Upper lobe of right lung (tissue), 1 donor: ENCODE results near the gene CDH12. TPM values are rescaled to one million over a fixed set of nuclear protein-coding genes. Genes with fewer than 3 reads are reported as not detected.

Source experiments
- ATAC-seq: fragments of 200-7000 bp; cut with Tn5 transposase; one replicate; pipeline ENCODE4 v1.9.1; 2020; ENCODE audit warnings: mild to moderate bottlenecking, moderate library complexity
- DNase-seq: peaks from one replicate; pipeline ENCODE4 v3.0.0-alpha.2; 2020
- H3K27ac ChIP-seq: fragments of 200-600 bp; one replicate; pipeline ENCODE4 v1.8.0; 2022
- H3K27me3 ChIP-seq: fragments of 200-600 bp; one replicate; pipeline ENCODE4 v1.8.0; 2022; ENCODE audit warnings: mild to moderate bottlenecking
- H3K36me3 ChIP-seq: fragments of 200-600 bp; one replicate; pipeline ENCODE4 v1.8.0; 2022
- H3K4me1 ChIP-seq: fragments of 200-600 bp; one replicate; pipeline ENCODE4 v1.8.0; 2022
- H3K4me3 ChIP-seq: fragments of 200-600 bp; one replicate; pipeline ENCODE4 v1.8.0; 2022; ENCODE audit warnings: mild to moderate bottlenecking
- H3K9me3 ChIP-seq: fragments of 200-600 bp; one replicate; pipeline ENCODE4 v1.8.0; 2022
- CTCF ChIP-seq: fragments of 200-600 bp; IDR thresholded peaks from one replicate; pipeline ENCODE4 v1.8.0; 2022; ENCODE audit warnings: antibody characterized with exemption
- intact Hi-C: fragments of 100-400 bp; cut with DNase I; formaldehyde crosslinking; loops from one replicate; pipeline ENCODE4 v1.11.0; 2022
- total RNA-seq: library from RNA; stranded (reverse); fragmentation: NEBNext Ultra II Directional; extraction: Animal tissue kit (Norgen Biotek cat#: 25700); gene quantifications from one replicate; pipeline ENCODE4 v1.2.1, GENCODE V29; 2021
- donor health status: DM: no; HTN: yes; CAD: no; lungs with severe emphysema.

The CDH12 gene
- total RNA-seq, 1 donor from 2014 or later = not detected

DNA sequence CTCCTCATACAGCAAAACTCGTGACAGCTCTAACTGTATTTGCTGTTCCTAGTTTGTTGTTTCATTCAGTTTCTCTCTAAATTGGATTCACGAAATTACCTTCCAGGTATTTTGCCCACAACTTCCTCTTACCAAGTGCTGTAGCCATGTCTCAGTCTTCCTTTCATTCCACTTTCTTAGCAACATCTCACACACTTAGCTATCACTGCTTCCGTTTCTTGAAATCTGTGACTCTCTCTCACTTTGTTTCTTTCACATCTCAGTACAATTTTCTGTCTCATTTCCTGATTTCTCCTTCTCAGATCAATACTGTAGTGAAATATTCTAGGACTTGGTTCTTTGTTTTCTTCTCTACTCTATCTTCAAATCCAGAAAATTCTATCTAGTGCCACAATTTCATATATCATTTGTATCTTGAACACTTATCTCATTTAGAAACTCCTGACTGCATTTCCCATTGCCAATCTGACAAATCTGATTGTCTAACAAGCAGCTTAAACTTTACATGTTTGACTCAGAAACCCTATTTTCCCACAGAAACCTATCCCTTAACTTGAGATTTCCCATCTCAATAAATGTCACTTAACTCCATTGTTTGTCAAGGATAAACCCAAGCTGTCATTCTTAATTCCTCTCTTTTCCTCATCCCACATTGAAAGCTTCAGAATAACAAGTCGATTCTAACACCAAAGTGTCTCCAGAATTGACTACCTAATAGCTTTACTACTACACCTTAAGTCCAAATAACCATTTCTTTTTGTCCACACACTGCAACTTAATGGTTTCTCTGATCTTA, 303.1 kb downstream of the CDH12 start:
- intact Hi-C loops = no loop called here
- Histone ChIP-seq H3K27ac (no peak overlapping the region), H3K9me3 (no peaks in the 10 kb centered on the region), H3K4me1 (no peaks in the 10 kb centered on the region), H3K4me3 (no peak overlapping the region), H3K36me3 (no peaks in the 10 kb centered on the region), H3K27me3 (no peaks in the 10 kb centered on the region)
- ATAC-seq (no peak), DNase-seq (no peak)
- TF ChIP-seq CTCF = no peak

DNA sequence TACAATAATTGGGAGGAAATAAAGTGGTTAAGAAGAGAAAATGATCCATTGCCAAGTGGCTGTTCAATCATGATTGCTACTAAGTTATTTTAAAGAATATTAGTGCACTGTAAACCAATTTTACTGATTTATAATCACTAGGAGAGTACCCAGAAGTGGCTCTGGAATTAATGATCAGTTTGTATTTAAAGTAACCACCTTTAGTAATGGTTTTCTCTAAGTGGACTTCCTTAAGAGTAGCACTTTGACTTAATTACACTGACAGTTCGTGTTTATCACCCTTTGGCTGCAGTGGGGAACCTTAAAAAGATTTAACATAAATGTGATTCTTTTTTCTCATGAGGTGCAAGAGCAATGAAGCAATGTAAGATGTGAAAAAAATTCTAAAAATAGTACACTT, 310.8 kb downstream of the CDH12 start:
- ATAC-seq = no peak
- H3K4me3 ChIP-seq = no peak overlapping the region
- intact Hi-C loops = no loop called here

DNA sequence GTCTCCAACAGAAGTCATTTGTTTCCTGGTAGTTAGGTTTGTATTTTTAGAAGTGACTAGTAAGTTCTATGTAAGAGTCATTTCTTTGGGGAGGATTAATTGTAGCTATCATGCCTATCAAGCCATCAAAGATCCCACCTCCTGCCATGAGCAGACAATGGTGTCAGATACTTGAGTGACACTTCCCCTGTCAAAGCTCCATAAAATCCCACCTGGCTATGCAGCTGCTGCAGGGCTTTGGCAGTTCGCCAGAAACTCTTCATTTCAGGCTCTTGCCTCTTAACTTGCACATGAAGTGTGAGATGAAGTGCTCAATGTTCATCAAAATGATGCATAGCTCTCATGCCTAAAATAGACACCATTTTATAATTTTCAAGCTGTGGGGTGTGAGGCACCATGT, 312.1 kb downstream of the CDH12 start:
- intact Hi-C loops = no loop called here
- no peak for TF ChIP-seq CTCF
- no peaks in the 10 kb centered on the region for H3K27me3 ChIP-seq
- H3K36me3 ChIP-seq = no peaks in the 10 kb centered on the region
- no peaks in the 10 kb centered on the region for H3K4me1 ChIP-seq
- DNase-seq (no peak), ATAC-seq (no peak)
- no peaks in the 10 kb centered on the region for H3K9me3 ChIP-seq
- no peak overlapping the region for H3K27ac ChIP-seq
- H3K4me3 ChIP-seq = no peak overlapping the region

More for the DNA sequence above, 310.8 kb downstream of the CDH12 start:
- H3K36me3 ChIP-seq = no peaks in the 10 kb centered on the region
- no peak for TF ChIP-seq CTCF
- H3K27me3 ChIP-seq = no peaks in the 10 kb centered on the region
- no peak overlapping the region for H3K27ac ChIP-seq
- H3K9me3 ChIP-seq = no peaks in the 10 kb centered on the region
- H3K4me1 ChIP-seq = no peaks in the 10 kb centered on the region
- no peak for DNase-seq

DNA sequence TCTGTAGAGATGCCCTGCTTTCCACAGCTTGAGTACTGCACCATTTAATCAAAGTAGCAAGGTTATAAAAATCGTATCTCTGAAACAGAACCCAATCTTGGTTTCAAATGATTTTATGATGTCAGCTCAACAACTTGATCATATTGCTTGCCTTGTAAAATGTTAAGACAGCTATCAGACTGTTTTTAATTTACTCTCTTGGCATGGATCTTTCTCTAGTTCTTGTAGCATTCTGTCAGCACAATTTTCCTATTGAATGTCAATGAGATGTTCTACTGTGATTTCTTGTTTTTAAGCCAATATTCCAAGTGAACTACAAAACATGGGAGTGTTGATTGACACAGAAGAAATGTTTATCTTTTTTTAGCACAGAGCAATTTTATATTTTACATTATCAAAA, 313.4 kb downstream of the CDH12 start:
- no peak for TF ChIP-seq CTCF

DNA sequence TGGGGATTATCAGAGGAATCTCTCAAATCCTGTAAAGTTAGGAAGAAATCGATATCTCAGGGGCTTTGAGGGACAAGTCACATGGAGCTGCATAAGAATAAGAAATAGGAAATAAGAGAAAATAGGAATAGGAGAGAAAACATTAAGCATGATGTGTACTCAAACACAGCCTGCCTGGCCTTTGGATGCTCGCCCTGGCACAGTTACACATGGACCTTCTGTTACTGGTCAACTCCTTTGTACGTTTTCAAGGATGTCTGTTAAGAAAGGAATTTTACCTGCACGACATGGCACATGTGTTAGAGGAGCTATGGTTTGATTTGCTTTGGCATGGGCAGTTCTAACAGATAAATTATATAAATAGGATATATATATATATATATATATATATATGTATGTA, 321.2 kb downstream of the CDH12 start:
- no peaks in the 10 kb centered on the region for H3K9me3 ChIP-seq
- no peaks in the 10 kb centered on the region for H3K27me3 ChIP-seq
- DNase-seq = no peak
- no peak for TF ChIP-seq CTCF
- ATAC-seq = no peak
- intact Hi-C loops = no loop called here
- H3K4me1 ChIP-seq = no peaks in the 10 kb centered on the region
- no peak overlapping the region for H3K4me3 ChIP-seq
- H3K36me3 ChIP-seq = no peaks in the 10 kb centered on the region
- H3K27ac ChIP-seq = no peak overlapping the region

More for the DNA sequence above, 313.4 kb downstream of the CDH12 start:
- Histone ChIP-seq H3K27me3 (no peaks in the 10 kb centered on the region), H3K4me1 (no peaks in the 10 kb centered on the region), H3K9me3 (no peaks in the 10 kb centered on the region), H3K36me3 (no peaks in the 10 kb centered on the region), H3K4me3 (no peak overlapping the region), H3K27ac (no peak overlapping the region)
- no peak for DNase-seq
- ATAC-seq = no peak
- intact Hi-C loops = no loop called here
